OCI-LY1 (cell line): ENCODE results near the gene TMEM79.

Experiments used
- H2AFZ ChIP-seq: fragments of 200-600 bp; sonication (generic), shearing (Covaris generic); 2 replicates; pipeline ENCODE4 v1.6.0; 2014; ENCODE audit warnings: antibody characterized with exemption, mild to moderate bottlenecking, low read length
- H3F3A ChIP-seq: fragments of 200-600 bp; sonication (generic), shearing (Covaris generic); 2 replicates; pipeline ENCODE4 v1.6.0; 2014; ENCODE audit warnings: mild to moderate bottlenecking, antibody characterized with exemption, low read length, moderate library complexity; ENCODE audit not compliant: insufficient read depth
- H3K27ac ChIP-seq: fragments of 200-600 bp; sonication (generic); 2 replicates; pipeline ENCODE4 v1.5.1; 2014; ENCODE audit warnings: low read length, mixed run types, mild to moderate bottlenecking, low read depth; ENCODE audit not compliant: poor library complexity, severe bottlenecking
- H3K27me3 ChIP-seq: fragments of 200-600 bp; sonication (generic); 2 replicates; pipeline ENCODE4 v1.6.0; 2014; ENCODE audit warnings: antibody characterized with exemption, mild to moderate bottlenecking, low read length, moderate library complexity; ENCODE audit not compliant: insufficient read depth
- H3K36me3 ChIP-seq: fragments of 200-600 bp; sonication (generic); 2 replicates; pipeline ENCODE4 v1.6.1; 2014; ENCODE audit warnings: mild to moderate bottlenecking, antibody characterized with exemption, low read length, moderate library complexity, mixed read lengths; ENCODE audit not compliant: insufficient read depth
- H3K4me1 ChIP-seq: fragments of 200-600 bp; sonication (generic); 2 replicates; pipeline ENCODE4 v1.5.1; 2014; ENCODE audit warnings: mild to moderate bottlenecking, low read length, moderate library complexity; ENCODE audit not compliant: insufficient read depth, severe bottlenecking
- H3K4me2 ChIP-seq: fragments of 200-600 bp; sonication (generic), shearing (Covaris generic); 2 replicates; pipeline ENCODE4 v1.6.1; 2014; ENCODE audit warnings: low read length
- H3K4me3 ChIP-seq: fragments of 200-600 bp; sonication (generic); 2 replicates; pipeline ENCODE4 v1.5.1; 2014; ENCODE audit warnings: low read length, low read depth, mild to moderate bottlenecking, mixed read lengths; ENCODE audit not compliant: poor library complexity, severe bottlenecking
- H3K79me2 ChIP-seq: fragments of 200-600 bp; shearing (Covaris generic); 2 replicates; pipeline ENCODE4 v1.6.1; 2016; ENCODE audit warnings: mixed run types, low read length, mixed read lengths; ENCODE audit not compliant: insufficient read depth
- H3K9ac ChIP-seq: fragments of 200-600 bp; sonication (generic), shearing (Covaris generic); 2 replicates; pipeline ENCODE4 v1.6.1; 2014; ENCODE audit warnings: mild to moderate bottlenecking, low read length, mixed read lengths
- H3K9me2 ChIP-seq: fragments of 200-600 bp; sonication (generic), shearing (Covaris generic); 2 replicates; pipeline ENCODE4 v1.6.1; 2014; ENCODE audit warnings: low read depth, mild to moderate bottlenecking, low read length, mixed read lengths
- H3K9me3 ChIP-seq: fragments of 200-600 bp; shearing (Covaris generic); 2 replicates; pipeline ENCODE4 v1.6.1; 2014; ENCODE audit warnings: low read length, mixed read lengths
- H4K20me1 ChIP-seq: fragments of 200-600 bp; sonication (generic), shearing (Covaris generic); 2 replicates; pipeline ENCODE4 v1.6.0; 2016; ENCODE audit warnings: mild to moderate bottlenecking, low read length; ENCODE audit not compliant: insufficient read depth
- CTCF ChIP-seq: fragments of 200-600 bp; sonication (generic), shearing (Covaris generic); IDR thresholded peaks from 2 replicates; pipeline ENCODE4 v1.5.1; 2017; ENCODE audit warnings: mild to moderate bottlenecking, antibody characterized with exemption, low read length, moderate library complexity, mixed read lengths
- EZH2 ChIP-seq: fragments of 200-600 bp; sonication (generic), shearing (Covaris generic); IDR thresholded peaks from 2 replicates; pipeline ENCODE4 v1.8.0; 2017; ENCODE audit warnings: borderline replicate concordance, mixed run types, mild to moderate bottlenecking, antibody characterized with exemption, low read length, moderate library complexity, mixed read lengths

TMEM79 gene

GRCh38 chr1:156305215-156305614, 21.1 kb downstream of the TMEM79 start:
- H3K4me1 ChIP-seq: no peaks in the 10 kb centered on the region
- H3F3A ChIP-seq: no peaks in the 10 kb centered on the region
- TF ChIP-seq CTCF (no peak), EZH2 (no peak)
- no peak overlapping the region for H3K27ac ChIP-seq
- H3K9ac ChIP-seq: no peak overlapping the region
- peaks cover 66% of the 10 kb centered on the region for H3K36me3 ChIP-seq
- no peak overlapping the region for H2AFZ ChIP-seq
- H3K9me2 ChIP-seq: no peaks in the 10 kb centered on the region
- no peak overlapping the region for H3K4me2 ChIP-seq
- no peaks in the 10 kb centered on the region for H4K20me1 ChIP-seq
- no peaks in the 10 kb centered on the region for H3K9me3 ChIP-seq
- no peaks in the 10 kb centered on the region for H3K79me2 ChIP-seq
- no peak overlapping the region for H3K4me3 ChIP-seq
- H3K27me3 ChIP-seq: no peaks in the 10 kb centered on the region

- Histone ChIP-seq H3K9me2 (no peaks in the 10 kb centered on the region), H3K79me2 (no peaks in the 10 kb centered on the region), H3F3A (no peaks in the 10 kb centered on the region), H3K4me2 (no peak overlapping the region), H3K36me3 (peaks cover 92% of the 10 kb centered on the region), H4K20me1 (no peaks in the 10 kb centered on the region), H3K9me3 (no peaks in the 10 kb centered on the region), H2AFZ (no peak overlapping the region), H3K27me3 (no peaks in the 10 kb centered on the region), H3K4me3 (no peak overlapping the region), H3K4me1 (no peaks in the 10 kb centered on the region), H3K27ac (no peak overlapping the region), H3K9ac (no peak overlapping the region)
- TF ChIP-seq CTCF: no peak
- TF ChIP-seq EZH2: no peak
These were observed 24.0 kb downstream of the TMEM79 start for GRCh38 chr1:156308078-156308477.

DNA sequence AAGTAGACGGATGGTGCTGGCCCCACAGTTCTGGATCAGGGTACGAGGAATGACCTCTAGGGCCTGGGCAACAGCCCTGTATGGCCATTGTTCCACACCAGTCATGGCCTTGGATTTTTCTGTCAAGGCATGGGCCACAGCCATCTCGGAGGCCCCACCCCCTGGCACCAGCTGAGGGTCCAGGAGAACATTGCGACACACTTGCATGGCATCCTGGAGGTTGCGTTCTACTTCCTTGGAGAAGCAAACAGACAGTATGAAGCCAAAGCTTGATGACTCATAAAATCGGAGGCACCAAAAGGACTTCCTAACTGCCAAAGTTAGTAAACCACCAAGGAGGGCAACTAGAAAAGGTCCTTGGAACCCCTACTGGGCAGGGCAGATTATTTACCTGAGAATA, 26.8 kb downstream of the TMEM79 start:
- H4K20me1 ChIP-seq: no peaks in the 10 kb centered on the region
- no peak overlapping the region for H3K9ac ChIP-seq
- no peaks in the 10 kb centered on the region for H3K9me2 ChIP-seq
- H3K4me1 ChIP-seq: no peaks in the 10 kb centered on the region
- H3K36me3 ChIP-seq: peaks cover 98% of the 10 kb centered on the region
- H3K79me2 ChIP-seq: no peaks in the 10 kb centered on the region
- no peak overlapping the region for H3K4me2 ChIP-seq
- no peak overlapping the region for H3K27ac ChIP-seq
- H2AFZ ChIP-seq: no peak overlapping the region
- TF ChIP-seq CTCF: no peak
- TF ChIP-seq EZH2: no peak
- H3K9me3 ChIP-seq: no peaks in the 10 kb centered on the region
- no peak overlapping the region for H3K4me3 ChIP-seq
- H3K27me3 ChIP-seq: no peaks in the 10 kb centered on the region
- no peaks in the 10 kb centered on the region; the same call in 1 of the 2 replicates for H3F3A ChIP-seq
